Measurements from ENCODE around the gene CFAP20DC. TPM values are rescaled to one million over a fixed set of nuclear protein-coding genes. Genes with fewer than 3 reads are reported as not detected.
"Not testable (repeated sequence)": the region's sequence is repeated elsewhere in the genome, so short reads cannot be mapped to it uniquely, and the experiment has no call there.

Gene CFAP20DC
- total RNA-seq (1 to 10 TPM in 8 of 9 donors, under 1 TPM in 1; 0.35 to 6.0 (median 2.6) TPM), polyA plus RNA-seq (1 to 10 TPM in 2 of 3 donors, under 1 TPM in 1; 0.64 to 1.6 (median 1.2) TPM)
- long read RNA-seq, donor 1 = 0 reads
- long read RNA-seq, donor 2 = 0 reads
- long read RNA-seq, donor 3 = 0 reads
- long read RNA-seq, donor 4, partial matches to known transcripts = 0 of 3 reads
- long read RNA-seq, donor 4, other reads (novel, unspliced or antisense) = 3 of 3 reads
- long read RNA-seq, donor 5, partial matches to known transcripts = 2 of 7 reads
- long read RNA-seq, donor 5, other reads (novel, unspliced or antisense) = 5 of 7 reads
- long read RNA-seq, donor 6, partial matches to known transcripts = 0 of 1 reads
- long read RNA-seq, donor 6, other reads (novel, unspliced or antisense) = 1 of 1 reads
- long read RNA-seq, donor 7 = 0 reads
- long read RNA-seq, donor 8 = 0 reads
- long read RNA-seq, donor 9 = 0 reads
- long read RNA-seq, donor 10 = 0 reads

GRCh38 chr3:59049671-59050331 lies at the start of gene CFAP20DC:
CFAP20DC (minus strand) TSS chr3:59050025; CDS start chr3:59049631, 394 bp downstream.
- intact Hi-C loops (cut with DNase I) = loop anchor here (5.0 to 10.0 kb wide), 4 partner anchors 55 to 415 kb away; no protein-coding TSS in a partner anchor
- H3K27ac ChIP-seq = peak within 1 kb of the TSS in 3 of 5 donors; percentile 15 to 70 (median 41)
- peak; percentile 65 to 80 for TF ChIP-seq POLR2A (IDR thresholded peaks at IDR 0.05)
- TF ChIP-seq CTCF (IDR thresholded peaks at IDR 0.05) = no peak

GRCh38 chr3:59098516-59098915 lies 48.7 kb upstream of the CFAP20DC start:
- DNase-seq; H3K9me3 ChIP-seq (replicated peaks in 1 of 3); H3K4me1 ChIP-seq (replicated peaks in 1 of 2); H3K27ac ChIP-seq; H3K27me3 ChIP-seq; H3K4me3 ChIP-seq; intact Hi-C loops (cut with DNase I); H3K36me3 ChIP-seq (replicated peaks in 1 of 2): not testable (repeated sequence)
- 50 to 78% (median 71%) methylated on average over 1 of the region's 1 CpG for WGBS, 4 donors

More at GRCh38 chr3:59049671-59050331, at the start of gene CFAP20DC:
- Histone ChIP-seq H3K4me3 (peak within 1 kb of the TSS in 3 of 4 donors; percentile 61 to 91 (median 68)), H3K4me1 (replicated peaks in 1 of 2) (peaks cover 0 to 7% of the 10 kb centered on the region in 2 donors), H3K9me3 (replicated peaks in 1 of 3) (no peaks in the 10 kb centered on the region), H3K36me3 (replicated peaks in 1 of 2) (no peaks in the 10 kb centered on the region), H3K27me3 (no peaks in the 10 kb centered on the region)
- 0 to 3% (median 1%) methylated on average over 5 to 60 of the region's 60 CpGs for WGBS, 4 donors
- DNase-seq = peak; percentile 91 to 97 (median 93)

- intact Hi-C loops (cut with DNase I) = no loop called here
- H3K27ac ChIP-seq = no peak overlapping the region
- H3K27me3 ChIP-seq = no peaks in the 10 kb centered on the region
- H3K4me1 ChIP-seq (replicated peaks in 1 of 2) = no peaks in the 10 kb centered on the region
- WGBS, 4 donors = 89 to 91% (median 90%) methylated on average over 3 of the region's 3 CpGs
- TF ChIP-seq POLR2A (IDR thresholded peaks at IDR 0.05) (no peak), CTCF (IDR thresholded peaks at IDR 0.05) (no peak)
- DNase-seq = no peak
- H3K36me3 ChIP-seq (replicated peaks in 1 of 2) = no peaks in the 10 kb centered on the region
- H3K9me3 ChIP-seq (replicated peaks in 1 of 3) = no peaks in the 10 kb centered on the region
- no peak overlapping the region for H3K4me3 ChIP-seq
Observed at GRCh38 chr3:59094446-59094845, 44.6 kb upstream of the CFAP20DC start.

GRCh38 chr3:59093521-59093920 lies 43.7 kb upstream of the CFAP20DC start:
- no peaks in the 10 kb centered on the region for H3K9me3 ChIP-seq (replicated peaks in 1 of 3)
- H3K4me3 ChIP-seq = no peak overlapping the region
- TF ChIP-seq CTCF (IDR thresholded peaks at IDR 0.05) (no peak), POLR2A (IDR thresholded peaks at IDR 0.05) (no peak)
- H3K27me3 ChIP-seq = no peaks in the 10 kb centered on the region
- 79 to 88% (median 83%) methylated on average over 1 of the region's 1 CpG for WGBS, 4 donors
- H3K27ac ChIP-seq = no peak overlapping the region
- intact Hi-C loops (cut with DNase I) = no loop called here
- no peaks in the 10 kb centered on the region for H3K4me1 ChIP-seq (replicated peaks in 1 of 2)
- H3K36me3 ChIP-seq (replicated peaks in 1 of 2) = no peaks in the 10 kb centered on the region
- no peak for DNase-seq
